ENCODE results near the gene LONP2.
A peak's percentile ranks its signal among the peaks of the same experiment; 100 is the strongest.

LONP2 gene

GRCh38 chr16:48244080-48244862, at the start of gene LONP2:
Gene LONP2, plus strand, starts transcription at chr16:48244300. Its CDS starts 89 bp downstream, at chr16:48244389.
- Mint-ChIP-seq H3K4me3 (peak within 1 kb of the TSS; percentile 99), H3K4me1 (ENCODE audit: low read depth) (peaks cover 23% of the 10 kb centered on the region), H3K9me3 (peaks cover 15% of the 10 kb centered on the region), H3K27me3 (ENCODE audit: low read depth) (no peaks in the 10 kb centered on the region), H3K36me3 (ENCODE audit: low read depth) (peaks cover 8% of the 10 kb centered on the region), H3K27ac (peak within 1 kb of the TSS; percentile 92)
- DNase-seq (ENCODE audit: low spot score): peak; percentile 93

GRCh38 chr16:48194828-48195556, 49.1 kb upstream of the LONP2 start:
- Mint-ChIP-seq H3K36me3 (ENCODE audit: low read depth) (no peaks in the 10 kb centered on the region), H3K4me1 (ENCODE audit: low read depth) (no peaks in the 10 kb centered on the region)
- DNase-seq (ENCODE audit: low spot score): no peak

GRCh38 chr16:48197294-48197693, 46.8 kb upstream of the LONP2 start:
- Mint-ChIP-seq H3K27me3 (ENCODE audit: low read depth) (peaks cover 6% of the 10 kb centered on the region), H3K9me3 (no peaks in the 10 kb centered on the region), H3K4me1 (ENCODE audit: low read depth) (no peaks in the 10 kb centered on the region), H3K27ac (no peak overlapping the region), H3K4me3 (no peak overlapping the region), H3K36me3 (ENCODE audit: low read depth) (no peaks in the 10 kb centered on the region)
- no peak for DNase-seq (ENCODE audit: low spot score)

More at GRCh38 chr16:48194828-48195556, 49.1 kb upstream of the LONP2 start:
- H3K27ac Mint-ChIP-seq: no peak overlapping the region
- no peaks in the 10 kb centered on the region for H3K9me3 Mint-ChIP-seq
- H3K27me3 Mint-ChIP-seq (ENCODE audit: low read depth): peaks cover 8% of the 10 kb centered on the region
- H3K4me3 Mint-ChIP-seq: no peak overlapping the region

- Mint-ChIP-seq H3K36me3 (ENCODE audit: low read depth) (no peaks in the 10 kb centered on the region), H3K27ac (no peak overlapping the region), H3K4me1 (ENCODE audit: low read depth) (no peaks in the 10 kb centered on the region), H3K27me3 (ENCODE audit: low read depth) (peaks cover 6% of the 10 kb centered on the region), H3K4me3 (no peak overlapping the region), H3K9me3 (no peaks in the 10 kb centered on the region)
- DNase-seq (ENCODE audit: low spot score): no peak
Observed at GRCh38 chr16:48201515-48202201, 42.4 kb upstream of the LONP2 start.

- Mint-ChIP-seq H3K27ac (no peak overlapping the region), H3K4me3 (no peak overlapping the region)
Observed at GRCh38 chr16:48203974-48204824, 39.9 kb upstream of the LONP2 start.

GRCh38 chr16:48204825-48205151, 39.3 kb upstream of the LONP2 start:
- no peak overlapping the region for H3K27ac Mint-ChIP-seq
- H3K9me3 Mint-ChIP-seq: no peaks in the 10 kb centered on the region
- H3K36me3 Mint-ChIP-seq (ENCODE audit: low read depth): no peaks in the 10 kb centered on the region
- no peak for DNase-seq (ENCODE audit: low spot score)
- H3K27me3 Mint-ChIP-seq (ENCODE audit: low read depth): peaks cover 2% of the 10 kb centered on the region
- H3K4me1 Mint-ChIP-seq (ENCODE audit: low read depth): no peaks in the 10 kb centered on the region
- no peak overlapping the region for H3K4me3 Mint-ChIP-seq

More at GRCh38 chr16:48203974-48204824, 39.9 kb upstream of the LONP2 start:
- H3K9me3 Mint-ChIP-seq: no peaks in the 10 kb centered on the region
- no peaks in the 10 kb centered on the region for H3K36me3 Mint-ChIP-seq (ENCODE audit: low read depth)
- DNase-seq (ENCODE audit: low spot score): no peak
- H3K27me3 Mint-ChIP-seq (ENCODE audit: low read depth): peaks cover 3% of the 10 kb centered on the region
- H3K4me1 Mint-ChIP-seq (ENCODE audit: low read depth): no peaks in the 10 kb centered on the region

- Mint-ChIP-seq H3K27me3 (ENCODE audit: low read depth) (peaks cover 2% of the 10 kb centered on the region), H3K9me3 (no peaks in the 10 kb centered on the region), H3K4me3 (no peak overlapping the region), H3K4me1 (ENCODE audit: low read depth) (no peaks in the 10 kb centered on the region), H3K36me3 (ENCODE audit: low read depth) (no peaks in the 10 kb centered on the region), H3K27ac (no peak overlapping the region)
- DNase-seq (ENCODE audit: low spot score): no peak
Observed at GRCh38 chr16:48206594-48207242, 37.4 kb upstream of the LONP2 start.

- Mint-ChIP-seq H3K36me3 (ENCODE audit: low read depth) (no peaks in the 10 kb centered on the region), H3K4me1 (ENCODE audit: low read depth) (no peaks in the 10 kb centered on the region), H3K9me3 (no peaks in the 10 kb centered on the region), H3K27me3 (ENCODE audit: low read depth) (peaks cover 2% of the 10 kb centered on the region), H3K27ac (no peak overlapping the region), H3K4me3 (no peak overlapping the region)
- DNase-seq (ENCODE audit: low spot score): no peak
Observed at GRCh38 chr16:48210747-48211146, 33.4 kb upstream of the LONP2 start.

- Mint-ChIP-seq H3K27ac (no peak overlapping the region), H3K27me3 (ENCODE audit: low read depth) (peaks cover 2% of the 10 kb centered on the region), H3K9me3 (no peaks in the 10 kb centered on the region), H3K4me3 (no peak overlapping the region), H3K4me1 (ENCODE audit: low read depth) (no peaks in the 10 kb centered on the region), H3K36me3 (ENCODE audit: low read depth) (no peaks in the 10 kb centered on the region)
- no peak for DNase-seq (ENCODE audit: low spot score)
Observed at GRCh38 chr16:48212033-48212432, 32.1 kb upstream of the LONP2 start.

- H3K4me1 Mint-ChIP-seq (ENCODE audit: low read depth): no peaks in the 10 kb centered on the region
- H3K27ac Mint-ChIP-seq: no peak overlapping the region
- H3K9me3 Mint-ChIP-seq: no peaks in the 10 kb centered on the region
- no peak for DNase-seq (ENCODE audit: low spot score)
- H3K4me3 Mint-ChIP-seq: no peak overlapping the region
- no peaks in the 10 kb centered on the region for H3K27me3 Mint-ChIP-seq (ENCODE audit: low read depth)
- no peaks in the 10 kb centered on the region for H3K36me3 Mint-ChIP-seq (ENCODE audit: low read depth)
Observed at GRCh38 chr16:48215738-48216137, 28.4 kb upstream of the LONP2 start.

GRCh38 chr16:48217708-48218107, 26.4 kb upstream of the LONP2 start:
- H3K27ac Mint-ChIP-seq: no peak overlapping the region
- no peaks in the 10 kb centered on the region for H3K4me1 Mint-ChIP-seq (ENCODE audit: low read depth)

GRCh38 chr16:48218473-48218872, 25.6 kb upstream of the LONP2 start:
- Mint-ChIP-seq H3K4me1 (ENCODE audit: low read depth) (no peaks in the 10 kb centered on the region), H3K27ac (no peak overlapping the region), H3K9me3 (no peaks in the 10 kb centered on the region), H3K36me3 (ENCODE audit: low read depth) (no peaks in the 10 kb centered on the region), H3K4me3 (no peak overlapping the region), H3K27me3 (ENCODE audit: low read depth) (no peaks in the 10 kb centered on the region)
- DNase-seq (ENCODE audit: low spot score): no peak

More at GRCh38 chr16:48217708-48218107, 26.4 kb upstream of the LONP2 start:
- H3K36me3 Mint-ChIP-seq (ENCODE audit: low read depth): no peaks in the 10 kb centered on the region
- no peaks in the 10 kb centered on the region for H3K27me3 Mint-ChIP-seq (ENCODE audit: low read depth)
- DNase-seq (ENCODE audit: low spot score): no peak
- no peak overlapping the region for H3K4me3 Mint-ChIP-seq
- H3K9me3 Mint-ChIP-seq: no peaks in the 10 kb centered on the region

GRCh38 chr16:48220891-48221290, 23.2 kb upstream of the LONP2 start:
- Mint-ChIP-seq H3K4me1 (ENCODE audit: low read depth) (no peaks in the 10 kb centered on the region), H3K4me3 (no peak overlapping the region), H3K27ac (no peak overlapping the region), H3K9me3 (no peaks in the 10 kb centered on the region), H3K36me3 (ENCODE audit: low read depth) (no peaks in the 10 kb centered on the region), H3K27me3 (ENCODE audit: low read depth) (no peaks in the 10 kb centered on the region)
- DNase-seq (ENCODE audit: low spot score): no peak
